ENCODE data around the gene LRRC59.

LRRC59 gene

DNA sequence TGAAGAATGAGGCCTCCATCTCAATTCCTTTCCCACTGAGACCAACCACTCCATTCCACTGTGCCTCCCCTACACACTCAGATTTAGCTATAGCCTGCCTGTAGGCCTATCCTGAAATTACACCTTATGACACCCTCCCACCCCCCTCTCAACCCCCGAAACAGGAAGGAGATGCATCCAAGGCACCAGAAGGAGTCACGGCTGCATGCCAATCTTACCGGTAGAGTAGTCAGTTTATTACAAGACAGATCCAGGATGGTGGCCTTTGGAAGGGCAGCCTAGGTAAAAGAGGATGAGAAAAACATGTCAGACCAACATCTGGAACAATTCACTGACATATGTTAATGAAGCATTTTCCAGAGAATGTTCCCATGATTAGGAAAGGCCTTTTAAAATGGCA lies 2.6 kb downstream of the LRRC59 start (continued):
- TF ChIP-seq, protein P1, sequence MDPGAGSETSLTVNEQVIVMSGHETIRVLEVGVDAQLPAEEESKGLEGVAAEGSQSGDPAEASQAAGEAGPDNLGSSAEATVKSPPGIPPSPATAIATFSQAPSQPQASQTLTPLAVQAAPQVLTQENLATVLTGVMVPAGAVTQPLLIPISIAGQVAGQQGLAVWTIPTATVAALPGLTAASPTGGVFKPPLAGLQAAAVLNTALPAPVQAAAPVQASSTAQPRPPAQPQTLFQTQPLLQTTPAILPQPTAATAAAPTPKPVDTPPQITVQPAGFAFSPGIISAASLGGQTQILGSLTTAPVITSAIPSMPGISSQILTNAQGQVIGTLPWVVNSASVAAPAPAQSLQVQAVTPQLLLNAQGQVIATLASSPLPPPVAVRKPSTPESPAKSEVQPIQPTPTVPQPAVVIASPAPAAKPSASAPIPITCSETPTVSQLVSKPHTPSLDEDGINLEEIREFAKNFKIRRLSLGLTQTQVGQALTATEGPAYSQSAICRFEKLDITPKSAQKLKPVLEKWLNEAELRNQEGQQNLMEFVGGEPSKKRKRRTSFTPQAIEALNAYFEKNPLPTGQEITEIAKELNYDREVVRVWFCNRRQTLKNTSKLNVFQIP (CRISPR knock-in tag; IDR thresholded peaks at IDR 0.05; ENCODE audit: borderline replicate concordance, low read depth): no peak
- TF ChIP-seq ESRRG (CRISPR knock-in tag; IDR thresholded peaks at IDR 0.05): no peak
- no peak for TF ChIP-seq ZNF8 (CRISPR knock-in tag; IDR thresholded peaks at IDR 0.05)
- no peak for TF ChIP-seq BACH2 (CRISPR knock-in tag; IDR thresholded peaks at IDR 0.05; ENCODE audit: borderline replicate concordance)
- no peak for TF ChIP-seq OSR1 (CRISPR knock-in tag; IDR thresholded peaks at IDR 0.05)

DNA sequence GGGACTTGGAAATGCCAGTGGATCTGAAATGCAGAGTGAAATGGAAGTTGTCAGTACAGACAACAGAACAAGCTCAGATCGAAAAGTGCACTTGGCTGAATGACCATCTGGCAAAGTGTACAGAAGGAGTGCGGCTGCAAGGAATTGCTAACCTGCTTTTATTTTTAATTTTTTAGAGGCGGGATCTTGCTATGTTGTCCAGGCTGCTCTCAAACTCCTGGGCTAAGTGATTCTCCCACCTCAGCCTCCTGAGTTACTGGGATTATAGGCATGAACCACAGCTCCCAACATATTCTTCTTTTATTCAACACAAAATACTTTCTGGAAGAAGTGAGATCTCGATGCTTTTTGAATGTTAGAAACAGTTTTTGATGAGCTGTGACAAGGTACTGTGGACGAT lies 3.6 kb downstream of the LRRC59 start:
- TF ChIP-seq, protein P2, sequence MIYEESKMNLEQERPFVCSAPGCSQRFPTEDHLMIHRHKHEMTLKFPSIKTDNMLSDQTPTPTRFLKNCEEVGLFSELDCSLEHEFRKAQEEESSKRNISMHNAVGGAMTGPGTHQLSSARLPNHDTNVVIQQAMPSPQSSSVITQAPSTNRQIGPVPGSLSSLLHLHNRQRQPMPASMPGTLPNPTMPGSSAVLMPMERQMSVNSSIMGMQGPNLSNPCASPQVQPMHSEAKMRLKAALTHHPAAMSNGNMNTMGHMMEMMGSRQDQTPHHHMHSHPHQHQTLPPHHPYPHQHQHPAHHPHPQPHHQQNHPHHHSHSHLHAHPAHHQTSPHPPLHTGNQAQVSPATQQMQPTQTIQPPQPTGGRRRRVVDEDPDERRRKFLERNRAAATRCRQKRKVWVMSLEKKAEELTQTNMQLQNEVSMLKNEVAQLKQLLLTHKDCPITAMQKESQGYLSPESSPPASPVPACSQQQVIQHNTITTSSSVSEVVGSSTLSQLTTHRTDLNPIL (CRISPR knock-in tag; IDR thresholded peaks at IDR 0.05; ENCODE audit: low read depth): no peak
- TF ChIP-seq TOX (CRISPR knock-in tag; IDR thresholded peaks at IDR 0.05; ENCODE audit: borderline replicate concordance): no peak
- no peak for TF ChIP-seq ARNTL (CRISPR knock-in tag; IDR thresholded peaks at IDR 0.05; ENCODE audit: borderline replicate concordance, low read depth)
- TF ChIP-seq, protein P3, sequence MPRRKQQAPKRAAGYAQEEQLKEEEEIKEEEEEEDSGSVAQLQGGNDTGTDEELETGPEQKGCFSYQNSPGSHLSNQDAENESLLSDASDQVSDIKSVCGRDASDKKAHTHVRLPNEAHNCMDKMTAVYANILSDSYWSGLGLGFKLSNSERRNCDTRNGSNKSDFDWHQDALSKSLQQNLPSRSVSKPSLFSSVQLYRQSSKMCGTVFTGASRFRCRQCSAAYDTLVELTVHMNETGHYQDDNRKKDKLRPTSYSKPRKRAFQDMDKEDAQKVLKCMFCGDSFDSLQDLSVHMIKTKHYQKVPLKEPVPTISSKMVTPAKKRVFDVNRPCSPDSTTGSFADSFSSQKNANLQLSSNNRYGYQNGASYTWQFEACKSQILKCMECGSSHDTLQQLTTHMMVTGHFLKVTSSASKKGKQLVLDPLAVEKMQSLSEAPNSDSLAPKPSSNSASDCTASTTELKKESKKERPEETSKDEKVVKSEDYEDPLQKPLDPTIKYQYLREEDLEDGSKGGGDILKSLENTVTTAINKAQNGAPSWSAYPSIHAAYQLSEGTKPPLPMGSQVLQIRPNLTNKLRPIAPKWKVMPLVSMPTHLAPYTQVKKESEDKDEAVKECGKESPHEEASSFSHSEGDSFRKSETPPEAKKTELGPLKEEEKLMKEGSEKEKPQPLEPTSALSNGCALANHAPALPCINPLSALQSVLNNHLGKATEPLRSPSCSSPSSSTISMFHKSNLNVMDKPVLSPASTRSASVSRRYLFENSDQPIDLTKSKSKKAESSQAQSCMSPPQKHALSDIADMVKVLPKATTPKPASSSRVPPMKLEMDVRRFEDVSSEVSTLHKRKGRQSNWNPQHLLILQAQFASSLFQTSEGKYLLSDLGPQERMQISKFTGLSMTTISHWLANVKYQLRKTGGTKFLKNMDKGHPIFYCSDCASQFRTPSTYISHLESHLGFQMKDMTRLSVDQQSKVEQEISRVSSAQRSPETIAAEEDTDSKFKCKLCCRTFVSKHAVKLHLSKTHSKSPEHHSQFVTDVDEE (CRISPR knock-in tag; IDR thresholded peaks at IDR 0.05): no peak
- no peak for ATAC-seq

DNA sequence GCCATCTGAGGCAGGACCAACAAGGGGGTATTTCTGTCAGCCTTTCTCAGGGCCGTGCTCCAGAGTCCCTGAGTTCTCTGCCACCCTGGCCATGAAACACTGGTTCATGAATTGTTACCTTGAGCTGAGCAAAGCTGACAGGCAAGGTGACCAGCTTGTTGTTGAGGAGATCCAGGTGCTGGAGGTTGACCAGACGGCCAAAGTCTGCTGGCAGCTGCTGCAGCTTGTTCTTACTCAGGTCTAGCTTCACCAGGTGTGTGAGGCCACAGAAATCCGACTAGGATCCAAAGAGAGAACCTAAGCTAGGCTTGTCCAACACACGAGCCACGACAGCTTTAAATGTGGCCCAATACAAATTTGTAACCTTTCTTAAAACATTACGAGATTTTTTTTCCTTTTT lies 4.7 kb downstream of the LRRC59 start:
- ATAC-seq: no peak
- no peak for TF ChIP-seq CSDC2 (CRISPR knock-in tag; IDR thresholded peaks at IDR 0.05)
- TF ChIP-seq TCF4 (CRISPR knock-in tag; IDR thresholded peaks at IDR 0.05; ENCODE audit: borderline replicate concordance): no peak
- TF ChIP-seq TOX (CRISPR knock-in tag; IDR thresholded peaks at IDR 0.05; ENCODE audit: borderline replicate concordance): no peak
- no peak for TF ChIP-seq ZNF8 (CRISPR knock-in tag; IDR thresholded peaks at IDR 0.05)
- no peak for TF ChIP-seq ZC3H10 (CRISPR knock-in tag; IDR thresholded peaks at IDR 0.05)
- no peak for TF ChIP-seq RARB (CRISPR knock-in tag; IDR thresholded peaks at IDR 0.05)
- no peak for TF ChIP-seq SNAI2 (CRISPR knock-in tag; IDR thresholded peaks at IDR 0.05)
- no peak for TF ChIP-seq ESRRG (CRISPR knock-in tag; IDR thresholded peaks at IDR 0.05)
- no peak for TF ChIP-seq ARNTL (CRISPR knock-in tag; IDR thresholded peaks at IDR 0.05; ENCODE audit: borderline replicate concordance, low read depth)
- TF ChIP-seq ZNF70 (CRISPR knock-in tag; IDR thresholded peaks at IDR 0.05): no peak
- TF ChIP-seq ZFP30 (CRISPR knock-in tag; IDR thresholded peaks at IDR 0.05): no peak
- TF ChIP-seq ZNF565 (CRISPR knock-in tag; conservative IDR thresholded peaks at IDR 0.05; ENCODE audit: low read depth): no peak

DNA sequence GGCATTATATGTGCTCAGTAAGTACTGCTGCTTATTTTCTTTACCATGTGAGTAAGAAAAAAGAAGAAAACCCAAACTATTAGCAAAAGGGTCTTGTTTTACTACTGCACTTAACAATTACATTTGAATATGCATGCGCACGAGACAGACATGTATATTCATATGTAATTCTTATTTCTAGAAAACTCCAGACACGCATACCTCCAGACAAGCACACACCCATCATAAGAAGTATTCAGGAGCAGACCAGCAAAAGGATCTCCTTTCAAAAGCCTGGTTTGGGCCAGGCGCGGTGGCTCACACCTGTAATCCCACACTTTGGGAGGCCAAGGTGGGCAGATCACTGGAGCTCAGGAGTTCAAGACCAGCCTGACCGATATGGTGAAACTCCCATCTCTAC lies 7.8 kb downstream of the LRRC59 start:
- TF ChIP-seq, protein P3 (CRISPR knock-in tag; IDR thresholded peaks at IDR 0.05): no peak
- no peak for TF ChIP-seq PPARA (CRISPR knock-in tag; IDR thresholded peaks at IDR 0.05; ENCODE audit: borderline replicate concordance)
- no peak for TF ChIP-seq BACH2 (CRISPR knock-in tag; IDR thresholded peaks at IDR 0.05; ENCODE audit: borderline replicate concordance)
- no peak for TF ChIP-seq ZNF565 (CRISPR knock-in tag; conservative IDR thresholded peaks at IDR 0.05; ENCODE audit: low read depth)
- no peak for ATAC-seq

DNA sequence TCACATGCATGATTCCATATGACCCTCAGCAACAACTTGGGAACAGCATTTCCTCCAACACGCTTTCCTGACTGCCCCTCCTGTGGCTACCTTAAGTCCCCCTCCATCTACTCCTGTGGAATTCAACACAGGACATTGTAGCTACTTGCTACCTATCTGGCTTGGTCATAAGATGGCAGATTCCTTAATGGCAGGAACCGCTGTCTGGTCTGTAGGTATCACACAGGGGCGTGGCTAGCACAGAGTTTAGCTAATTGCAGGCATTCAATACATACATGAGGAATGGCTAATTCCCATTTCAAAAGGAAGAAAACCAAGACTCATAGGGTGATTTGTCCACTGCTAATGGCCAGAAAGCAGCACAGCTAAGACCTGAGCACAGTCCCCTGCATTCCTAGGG lies 8.6 kb downstream of the LRRC59 start:
- no peak for ATAC-seq
- no peak for TF ChIP-seq ZC3H10 (CRISPR knock-in tag; IDR thresholded peaks at IDR 0.05)
- TF ChIP-seq, protein P2 (CRISPR knock-in tag; IDR thresholded peaks at IDR 0.05; ENCODE audit: low read depth): no peak
- no peak for TF ChIP-seq SNAI2 (CRISPR knock-in tag; IDR thresholded peaks at IDR 0.05)
- TF ChIP-seq, protein P4, sequence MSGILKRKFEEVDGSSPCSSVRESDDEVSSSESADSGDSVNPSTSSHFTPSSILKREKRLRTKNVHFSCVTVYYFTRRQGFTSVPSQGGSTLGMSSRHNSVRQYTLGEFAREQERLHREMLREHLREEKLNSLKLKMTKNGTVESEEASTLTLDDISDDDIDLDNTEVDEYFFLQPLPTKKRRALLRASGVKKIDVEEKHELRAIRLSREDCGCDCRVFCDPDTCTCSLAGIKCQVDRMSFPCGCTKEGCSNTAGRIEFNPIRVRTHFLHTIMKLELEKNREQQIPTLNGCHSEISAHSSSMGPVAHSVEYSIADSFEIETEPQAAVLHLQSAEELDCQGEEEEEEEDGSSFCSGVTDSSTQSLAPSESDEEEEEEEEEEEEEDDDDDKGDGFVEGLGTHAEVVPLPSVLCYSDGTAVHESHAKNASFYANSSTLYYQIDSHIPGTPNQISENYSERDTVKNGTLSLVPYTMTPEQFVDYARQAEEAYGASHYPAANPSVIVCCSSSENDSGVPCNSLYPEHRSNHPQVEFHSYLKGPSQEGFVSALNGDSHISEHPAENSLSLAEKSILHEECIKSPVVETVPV (CRISPR knock-in tag; IDR thresholded peaks at IDR 0.05): no peak
- no peak for TF ChIP-seq ESRRG (CRISPR knock-in tag; IDR thresholded peaks at IDR 0.05)
- no peak for TF ChIP-seq ZNF8 (CRISPR knock-in tag; IDR thresholded peaks at IDR 0.05)
- no peak for TF ChIP-seq GLIS3 (CRISPR knock-in tag; IDR thresholded peaks at IDR 0.05)
- TF ChIP-seq CSDC2 (CRISPR knock-in tag; IDR thresholded peaks at IDR 0.05): no peak
- TF ChIP-seq, protein P1 (CRISPR knock-in tag; IDR thresholded peaks at IDR 0.05; ENCODE audit: borderline replicate concordance, low read depth): no peak
- no peak for TF ChIP-seq ISL1 (CRISPR knock-in tag; IDR thresholded peaks at IDR 0.05)
- no peak for TF ChIP-seq ZNF70 (CRISPR knock-in tag; IDR thresholded peaks at IDR 0.05)
